Measurements from ENCODE around the gene SUSD3. TPM values are rescaled to one million over a fixed set of nuclear protein-coding genes. Genes with fewer than 3 reads are reported as not detected.

The SUSD3 gene
- total and polyA plus RNA-seq, 2 of the 8 experiments (the other 6 are each of a cell fraction or from before 2014, with no cell fraction given), result 5.5 to 35.4 TPM

DNA sequence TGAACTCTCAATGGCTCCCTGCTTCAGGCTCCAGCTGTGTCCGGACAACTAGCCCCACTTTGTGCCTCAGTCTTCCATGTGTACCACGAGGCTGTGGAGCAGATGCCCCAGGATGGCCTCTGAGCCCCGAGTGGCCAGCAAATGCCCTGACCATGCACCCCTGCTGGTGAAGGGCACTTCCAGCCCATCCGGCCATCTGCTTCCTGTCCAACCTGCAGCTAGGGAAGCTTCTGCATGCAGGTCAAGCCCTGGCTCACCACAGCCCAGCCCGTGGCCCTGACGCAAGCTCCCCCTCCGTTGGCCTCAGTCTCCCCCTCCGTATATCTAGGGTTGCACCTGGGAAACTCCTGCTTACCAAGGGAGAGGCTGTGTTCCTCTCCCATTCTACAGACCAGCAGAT is 70.8 kb downstream of the SUSD3 start (continued):
- TF ChIP-seq, protein P1, sequence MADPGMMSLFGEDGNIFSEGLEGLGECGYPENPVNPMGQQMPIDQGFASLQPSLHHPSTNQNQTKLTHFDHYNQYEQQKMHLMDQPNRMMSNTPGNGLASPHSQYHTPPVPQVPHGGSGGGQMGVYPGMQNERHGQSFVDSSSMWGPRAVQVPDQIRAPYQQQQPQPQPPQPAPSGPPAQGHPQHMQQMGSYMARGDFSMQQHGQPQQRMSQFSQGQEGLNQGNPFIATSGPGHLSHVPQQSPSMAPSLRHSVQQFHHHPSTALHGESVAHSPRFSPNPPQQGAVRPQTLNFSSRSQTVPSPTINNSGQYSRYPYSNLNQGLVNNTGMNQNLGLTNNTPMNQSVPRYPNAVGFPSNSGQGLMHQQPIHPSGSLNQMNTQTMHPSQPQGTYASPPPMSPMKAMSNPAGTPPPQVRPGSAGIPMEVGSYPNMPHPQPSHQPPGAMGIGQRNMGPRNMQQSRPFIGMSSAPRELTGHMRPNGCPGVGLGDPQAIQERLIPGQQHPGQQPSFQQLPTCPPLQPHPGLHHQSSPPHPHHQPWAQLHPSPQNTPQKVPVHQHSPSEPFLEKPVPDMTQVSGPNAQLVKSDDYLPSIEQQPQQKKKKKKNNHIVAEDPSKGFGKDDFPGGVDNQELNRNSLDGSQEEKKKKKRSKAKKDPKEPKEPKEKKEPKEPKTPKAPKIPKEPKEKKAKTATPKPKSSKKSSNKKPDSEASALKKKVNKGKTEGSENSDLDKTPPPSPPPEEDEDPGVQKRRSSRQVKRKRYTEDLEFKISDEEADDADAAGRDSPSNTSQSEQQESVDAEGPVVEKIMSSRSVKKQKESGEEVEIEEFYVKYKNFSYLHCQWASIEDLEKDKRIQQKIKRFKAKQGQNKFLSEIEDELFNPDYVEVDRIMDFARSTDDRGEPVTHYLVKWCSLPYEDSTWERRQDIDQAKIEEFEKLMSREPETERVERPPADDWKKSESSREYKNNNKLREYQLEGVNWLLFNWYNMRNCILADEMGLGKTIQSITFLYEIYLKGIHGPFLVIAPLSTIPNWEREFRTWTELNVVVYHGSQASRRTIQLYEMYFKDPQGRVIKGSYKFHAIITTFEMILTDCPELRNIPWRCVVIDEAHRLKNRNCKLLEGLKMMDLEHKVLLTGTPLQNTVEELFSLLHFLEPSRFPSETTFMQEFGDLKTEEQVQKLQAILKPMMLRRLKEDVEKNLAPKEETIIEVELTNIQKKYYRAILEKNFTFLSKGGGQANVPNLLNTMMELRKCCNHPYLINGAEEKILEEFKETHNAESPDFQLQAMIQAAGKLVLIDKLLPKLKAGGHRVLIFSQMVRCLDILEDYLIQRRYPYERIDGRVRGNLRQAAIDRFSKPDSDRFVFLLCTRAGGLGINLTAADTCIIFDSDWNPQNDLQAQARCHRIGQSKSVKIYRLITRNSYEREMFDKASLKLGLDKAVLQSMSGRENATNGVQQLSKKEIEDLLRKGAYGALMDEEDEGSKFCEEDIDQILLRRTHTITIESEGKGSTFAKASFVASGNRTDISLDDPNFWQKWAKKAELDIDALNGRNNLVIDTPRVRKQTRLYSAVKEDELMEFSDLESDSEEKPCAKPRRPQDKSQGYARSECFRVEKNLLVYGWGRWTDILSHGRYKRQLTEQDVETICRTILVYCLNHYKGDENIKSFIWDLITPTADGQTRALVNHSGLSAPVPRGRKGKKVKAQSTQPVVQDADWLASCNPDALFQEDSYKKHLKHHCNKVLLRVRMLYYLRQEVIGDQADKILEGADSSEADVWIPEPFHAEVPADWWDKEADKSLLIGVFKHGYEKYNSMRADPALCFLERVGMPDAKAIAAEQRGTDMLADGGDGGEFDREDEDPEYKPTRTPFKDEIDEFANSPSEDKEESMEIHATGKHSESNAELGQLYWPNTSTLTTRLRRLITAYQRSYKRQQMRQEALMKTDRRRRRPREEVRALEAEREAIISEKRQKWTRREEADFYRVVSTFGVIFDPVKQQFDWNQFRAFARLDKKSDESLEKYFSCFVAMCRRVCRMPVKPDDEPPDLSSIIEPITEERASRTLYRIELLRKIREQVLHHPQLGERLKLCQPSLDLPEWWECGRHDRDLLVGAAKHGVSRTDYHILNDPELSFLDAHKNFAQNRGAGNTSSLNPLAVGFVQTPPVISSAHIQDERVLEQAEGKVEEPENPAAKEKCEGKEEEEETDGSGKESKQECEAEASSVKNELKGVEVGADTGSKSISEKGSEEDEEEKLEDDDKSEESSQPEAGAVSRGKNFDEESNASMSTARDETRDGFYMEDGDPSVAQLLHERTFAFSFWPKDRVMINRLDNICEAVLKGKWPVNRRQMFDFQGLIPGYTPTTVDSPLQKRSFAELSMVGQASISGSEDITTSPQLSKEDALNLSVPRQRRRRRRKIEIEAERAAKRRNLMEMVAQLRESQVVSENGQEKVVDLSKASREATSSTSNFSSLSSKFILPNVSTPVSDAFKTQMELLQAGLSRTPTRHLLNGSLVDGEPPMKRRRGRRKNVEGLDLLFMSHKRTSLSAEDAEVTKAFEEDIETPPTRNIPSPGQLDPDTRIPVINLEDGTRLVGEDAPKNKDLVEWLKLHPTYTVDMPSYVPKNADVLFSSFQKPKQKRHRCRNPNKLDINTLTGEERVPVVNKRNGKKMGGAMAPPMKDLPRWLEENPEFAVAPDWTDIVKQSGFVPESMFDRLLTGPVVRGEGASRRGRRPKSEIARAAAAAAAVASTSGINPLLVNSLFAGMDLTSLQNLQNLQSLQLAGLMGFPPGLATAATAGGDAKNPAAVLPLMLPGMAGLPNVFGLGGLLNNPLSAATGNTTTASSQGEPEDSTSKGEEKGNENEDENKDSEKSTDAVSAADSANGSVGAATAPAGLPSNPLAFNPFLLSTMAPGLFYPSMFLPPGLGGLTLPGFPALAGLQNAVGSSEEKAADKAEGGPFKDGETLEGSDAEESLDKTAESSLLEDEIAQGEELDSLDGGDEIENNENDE (IDR thresholded peaks at IDR 0.05; ENCODE audit: insufficient replicate concordance, low read length), result no peak
- no peak for TF ChIP-seq TEAD4 (IDR thresholded peaks at IDR 0.05; ENCODE audit: low read depth, low read length)

All from H1 (cell line).